Measurements from ENCODE around the gene ZNF511. TPM values are rescaled to one million over a fixed set of nuclear protein-coding genes. Genes with fewer than 3 reads are reported as not detected.
A peak's percentile ranks its signal among the peaks of the same experiment; 100 is the strongest.

The ZNF511 gene
- total and polyA plus RNA-seq, 9 of the 15 experiments (the other 6 are each of a cell fraction or from before 2014, with no cell fraction given): 0.61 to 69.3 (median 40.1) TPM

DNA sequence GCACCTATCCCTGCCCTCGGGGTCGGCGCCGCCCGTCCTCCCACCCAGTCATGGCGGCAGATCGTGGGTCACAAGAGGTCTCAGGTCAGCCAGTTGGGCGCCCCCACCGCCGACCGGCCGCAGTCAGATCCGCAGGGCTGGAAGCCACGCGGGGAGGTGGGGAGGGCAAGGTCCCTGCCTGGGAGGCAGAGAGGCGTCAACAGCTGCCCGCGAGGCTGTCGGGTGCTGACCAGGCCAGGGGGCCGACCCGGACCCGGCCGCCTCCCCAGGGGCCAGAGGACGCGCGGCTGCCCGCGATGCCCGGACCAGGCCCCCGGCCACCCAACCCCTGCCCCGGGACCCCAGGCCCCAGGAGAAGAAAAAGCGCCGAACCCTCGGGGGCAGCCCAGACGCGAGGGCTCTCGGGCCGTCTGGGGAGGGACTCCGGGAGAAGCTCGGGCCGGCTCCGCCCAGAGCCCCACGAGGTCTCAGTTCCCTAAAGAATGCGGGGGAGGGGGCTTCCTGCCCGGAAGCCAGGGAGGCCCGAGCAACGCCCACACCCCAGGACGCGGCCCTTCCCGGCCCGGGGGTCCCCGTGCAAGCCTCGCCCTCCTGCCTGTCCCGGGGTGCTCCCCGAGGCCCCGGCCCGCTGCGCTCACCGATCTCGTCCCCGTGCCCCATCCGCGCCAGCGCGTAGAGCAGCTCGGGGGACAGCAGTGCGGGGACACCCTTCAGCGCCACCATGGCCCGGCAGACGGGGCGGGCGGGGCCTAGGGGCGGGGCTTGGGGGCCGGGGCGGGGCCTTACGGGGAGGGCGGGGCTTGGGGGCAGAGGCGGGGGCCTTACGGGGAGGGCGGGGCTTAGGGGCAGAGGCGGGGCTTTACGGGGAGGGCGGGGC lies 48.8 kb downstream of the ZNF511 start, which contains the start of gene FUOM (continued):
- TF ChIP-seq, protein P1, sequence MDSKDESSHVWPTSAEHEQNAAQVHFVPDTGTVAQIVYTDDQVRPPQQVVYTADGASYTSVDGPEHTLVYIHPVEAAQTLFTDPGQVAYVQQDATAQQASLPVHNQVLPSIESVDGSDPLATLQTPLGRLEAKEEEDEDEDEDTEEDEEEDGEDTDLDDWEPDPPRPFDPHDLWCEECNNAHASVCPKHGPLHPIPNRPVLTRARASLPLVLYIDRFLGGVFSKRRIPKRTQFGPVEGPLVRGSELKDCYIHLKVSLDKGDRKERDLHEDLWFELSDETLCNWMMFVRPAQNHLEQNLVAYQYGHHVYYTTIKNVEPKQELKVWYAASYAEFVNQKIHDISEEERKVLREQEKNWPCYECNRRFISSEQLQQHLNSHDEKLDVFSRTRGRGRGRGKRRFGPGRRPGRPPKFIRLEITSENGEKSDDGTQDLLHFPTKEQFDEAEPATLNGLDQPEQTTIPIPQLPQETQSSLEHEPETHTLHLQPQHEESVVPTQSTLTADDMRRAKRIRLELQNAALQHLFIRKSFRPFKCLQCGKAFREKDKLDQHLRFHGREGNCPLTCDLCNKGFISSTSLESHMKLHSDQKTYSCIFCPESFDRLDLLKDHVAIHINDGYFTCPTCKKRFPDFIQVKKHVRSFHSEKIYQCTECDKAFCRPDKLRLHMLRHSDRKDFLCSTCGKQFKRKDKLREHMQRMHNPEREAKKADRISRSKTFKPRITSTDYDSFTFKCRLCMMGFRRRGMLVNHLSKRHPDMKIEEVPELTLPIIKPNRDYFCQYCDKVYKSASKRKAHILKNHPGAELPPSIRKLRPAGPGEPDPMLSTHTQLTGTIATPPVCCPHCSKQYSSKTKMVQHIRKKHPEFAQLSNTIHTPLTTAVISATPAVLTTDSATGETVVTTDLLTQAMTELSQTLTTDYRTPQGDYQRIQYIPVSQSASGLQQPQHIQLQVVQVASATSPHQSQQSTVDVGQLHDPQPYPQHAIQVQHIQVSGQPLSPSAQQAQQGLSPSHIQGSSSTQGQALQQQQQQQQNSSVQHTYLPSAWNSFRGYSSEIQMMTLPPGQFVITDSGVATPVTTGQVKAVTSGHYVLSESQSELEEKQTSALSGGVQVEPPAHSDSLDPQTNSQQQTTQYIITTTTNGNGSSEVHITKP (IDR thresholded peaks at IDR 0.05; ENCODE audit: partially characterized antibody): no peak
- no peak for TF ChIP-seq MAFK (IDR thresholded peaks at IDR 0.05; ENCODE audit: low read length)
- no peak for TF ChIP-seq HMG20A (CRISPR knock-in tag; conservative IDR thresholded peaks at IDR 0.05)
- TF ChIP-seq HNRNPLL (IDR thresholded peaks at IDR 0.05; ENCODE audit: low read depth, low read length, poor library complexity, severe bottlenecking): no peak
- TF ChIP-seq ZNF12 (CRISPR knock-in tag; IDR thresholded peaks at IDR 0.05): no peak
- TF ChIP-seq, protein P2, sequence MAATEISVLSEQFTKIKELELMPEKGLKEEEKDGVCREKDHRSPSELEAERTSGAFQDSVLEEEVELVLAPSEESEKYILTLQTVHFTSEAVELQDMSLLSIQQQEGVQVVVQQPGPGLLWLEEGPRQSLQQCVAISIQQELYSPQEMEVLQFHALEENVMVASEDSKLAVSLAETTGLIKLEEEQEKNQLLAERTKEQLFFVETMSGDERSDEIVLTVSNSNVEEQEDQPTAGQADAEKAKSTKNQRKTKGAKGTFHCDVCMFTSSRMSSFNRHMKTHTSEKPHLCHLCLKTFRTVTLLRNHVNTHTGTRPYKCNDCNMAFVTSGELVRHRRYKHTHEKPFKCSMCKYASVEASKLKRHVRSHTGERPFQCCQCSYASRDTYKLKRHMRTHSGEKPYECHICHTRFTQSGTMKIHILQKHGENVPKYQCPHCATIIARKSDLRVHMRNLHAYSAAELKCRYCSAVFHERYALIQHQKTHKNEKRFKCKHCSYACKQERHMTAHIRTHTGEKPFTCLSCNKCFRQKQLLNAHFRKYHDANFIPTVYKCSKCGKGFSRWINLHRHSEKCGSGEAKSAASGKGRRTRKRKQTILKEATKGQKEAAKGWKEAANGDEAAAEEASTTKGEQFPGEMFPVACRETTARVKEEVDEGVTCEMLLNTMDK (IDR thresholded peaks at IDR 0.05; ENCODE audit: borderline replicate concordance, insufficient read depth, low read depth, low read length, poor library complexity, severe bottlenecking): peak; percentile 36
- TF ChIP-seq DIDO1 (tag; IDR thresholded peaks at IDR 0.05; ENCODE audit: low read depth): no peak
- peak; percentile 90 for TF ChIP-seq EGR1 (conservative IDR thresholded peaks at IDR 0.05)
- no peak for TF ChIP-seq ZNF444 (CRISPR knock-in tag; IDR thresholded peaks at IDR 0.05)
- no peak for TF ChIP-seq MYBL2 (IDR thresholded peaks at IDR 0.05; ENCODE audit: low read depth)
- TF ChIP-seq MYBL2 (CRISPR knock-in tag; IDR thresholded peaks at IDR 0.05; ENCODE audit: borderline replicate concordance): no peak
- no peak for TF ChIP-seq ESRRB (CRISPR knock-in tag; IDR thresholded peaks at IDR 0.05; ENCODE audit: borderline replicate concordance)
- TF ChIP-seq, protein P3, sequence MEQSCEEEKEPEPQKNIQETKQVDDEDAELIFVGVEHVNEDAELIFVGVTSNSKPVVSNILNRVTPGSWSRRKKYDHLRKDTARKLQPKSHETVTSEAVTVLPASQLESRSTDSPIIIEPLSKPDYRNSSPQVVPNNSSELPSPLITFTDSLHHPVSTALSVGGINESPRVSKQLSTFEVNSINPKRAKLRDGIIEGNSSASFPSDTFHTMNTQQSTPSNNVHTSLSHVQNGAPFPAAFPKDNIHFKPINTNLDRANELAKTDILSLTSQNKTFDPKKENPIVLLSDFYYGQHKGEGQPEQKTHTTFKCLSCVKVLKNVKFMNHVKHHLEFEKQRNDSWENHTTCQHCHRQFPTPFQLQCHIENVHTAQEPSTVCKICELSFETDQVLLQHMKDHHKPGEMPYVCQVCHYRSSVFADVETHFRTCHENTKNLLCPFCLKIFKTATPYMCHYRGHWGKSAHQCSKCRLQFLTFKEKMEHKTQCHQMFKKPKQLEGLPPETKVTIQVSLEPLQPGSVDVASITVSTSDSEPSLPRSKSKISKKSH (CRISPR knock-in tag; IDR thresholded peaks at IDR 0.05): no peak
- no peak for TF ChIP-seq FIP1L1 (IDR thresholded peaks at IDR 0.05; ENCODE audit: low read depth, low read length, poor library complexity, severe bottlenecking)
- no peak for TF ChIP-seq ZNF224 (CRISPR knock-in tag; IDR thresholded peaks at IDR 0.05)
- TF ChIP-seq, protein P4, sequence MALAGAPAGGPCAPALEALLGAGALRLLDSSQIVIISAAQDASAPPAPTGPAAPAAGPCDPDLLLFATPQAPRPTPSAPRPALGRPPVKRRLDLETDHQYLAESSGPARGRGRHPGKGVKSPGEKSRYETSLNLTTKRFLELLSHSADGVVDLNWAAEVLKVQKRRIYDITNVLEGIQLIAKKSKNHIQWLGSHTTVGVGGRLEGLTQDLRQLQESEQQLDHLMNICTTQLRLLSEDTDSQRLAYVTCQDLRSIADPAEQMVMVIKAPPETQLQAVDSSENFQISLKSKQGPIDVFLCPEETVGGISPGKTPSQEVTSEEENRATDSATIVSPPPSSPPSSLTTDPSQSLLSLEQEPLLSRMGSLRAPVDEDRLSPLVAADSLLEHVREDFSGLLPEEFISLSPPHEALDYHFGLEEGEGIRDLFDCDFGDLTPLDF (CRISPR knock-in tag; IDR thresholded peaks at IDR 0.05): no peak
- TF ChIP-seq TAF1 (IDR thresholded peaks at IDR 0.05; ENCODE audit: control insufficient read depth, extremely low read depth, insufficient read depth, low read length, severe bottlenecking): peak; percentile 75
- peak; percentile 63; the same call in 1 of the 2 replicates for TF ChIP-seq EP400 (IDR thresholded peaks at IDR 0.05)

Data from K562 (cell line).